Tibial artery (tissue), 4 donors: ENCODE data around the gene DNAJC13.

Experiments used
- DNase-seq, 2 donors: peaks; one replicate each; pipeline ENCODE4 v3.0.0-alpha.2; 2019
- H3K27ac ChIP-seq, 2 donors: fragments of 200-600 bp; sonication (generic) in 1 of 2; 1 replicate in 1 of 2; 2 replicates in 1 of 2; pipeline ENCODE4 v1.5.1; 2018 to 2019; ENCODE audit warnings: mild to moderate bottlenecking in 1 of 2
- H3K27me3 ChIP-seq, 2 donors: fragments of 200-600 bp; sonication (generic) in 1 of 2; one replicate each; pipeline versions ENCODE4 v1.5.1 to v1.6.0; 2016 to 2019
- H3K36me3 ChIP-seq, 3 donors: fragments of 200-600 bp; sonication (generic) in 2 of 3; one replicate each; pipeline ENCODE4 v1.5.1; 2016 to 2019; ENCODE audit warnings: mild to moderate bottlenecking in 2 of 3
- H3K4me1 ChIP-seq, 4 donors: fragments of 200-600 bp; sonication (generic) in 2 of 4; 1 replicate in 3 of 4; 2 replicates in 1 of 4; pipeline ENCODE4 v1.5.1; 2016 to 2019
- H3K4me3 ChIP-seq, 2 donors: fragments of 200-600 bp; sonication (generic) in 1 of 2; 1 replicate in 1 of 2; 2 replicates in 1 of 2; pipeline ENCODE4 v1.5.1; 2018 to 2019; ENCODE audit warnings: mild to moderate bottlenecking in 2 of 2
- H3K9me3 ChIP-seq, 3 donors: fragments of 200-600 bp; sonication (generic) in 1 of 3; one replicate each; pipeline ENCODE4 v1.5.1; 2016 to 2019
- CTCF ChIP-seq, 2 experiments: fragments of 200-600 bp in 1 of 2; fragments of 450-650 bp in 1 of 2; IDR thresholded peaks; one replicate each; pipeline ENCODE4 v1.5.1; 2017 to 2019; ENCODE audit warnings: antibody characterized with exemption in 2 of 2, mild to moderate bottlenecking in 1 of 2, moderate library complexity in 1 of 2
- intact Hi-C: fragments of 100-400 bp; cut with DNase I; formaldehyde crosslinking; loops from one replicate; pipeline ENCODE4 v1.15.0; 2023; ENCODE audit warnings: low total_unique reads

DNAJC13 gene

GRCh38 chr3:132461544-132461943 lies 44.2 kb downstream of the DNAJC13 start:
- intact Hi-C loops: no loop called here
- no peak for DNase-seq
- no peak for TF ChIP-seq CTCF (IDR thresholded peaks at IDR 0.05)
- no peaks in the 10 kb centered on the region for H3K9me3 ChIP-seq
- H3K4me1 ChIP-seq: no peaks in the 10 kb centered on the region
- peaks cover 64 to 83% (median 70%) of the 10 kb centered on the region in 3 donors for H3K36me3 ChIP-seq
- H3K4me3 ChIP-seq: no peak overlapping the region
- no peaks in the 10 kb centered on the region for H3K27me3 ChIP-seq
- no peak overlapping the region for H3K27ac ChIP-seq

GRCh38 chr3:132464066-132464465 lies 46.8 kb downstream of the DNAJC13 start:
- H3K36me3 ChIP-seq: peaks cover 52 to 84% (median 61%) of the 10 kb centered on the region in 3 donors
- TF ChIP-seq CTCF (IDR thresholded peaks at IDR 0.05): no peak
- no peak for DNase-seq
- H3K27me3 ChIP-seq: no peaks in the 10 kb centered on the region
- H3K27ac ChIP-seq: no peak overlapping the region
- H3K4me1 ChIP-seq: no peaks in the 10 kb centered on the region
- no peaks in the 10 kb centered on the region for H3K9me3 ChIP-seq
- H3K4me3 ChIP-seq: no peak overlapping the region
- intact Hi-C loops: no loop called here

- no peaks in the 10 kb centered on the region for H3K27me3 ChIP-seq
- DNase-seq: no peak
- H3K36me3 ChIP-seq: peaks cover 23 to 58% (median 29%) of the 10 kb centered on the region in 3 donors
- H3K27ac ChIP-seq: no peak overlapping the region
- intact Hi-C loops: no loop called here
- H3K4me3 ChIP-seq: no peak overlapping the region
- H3K9me3 ChIP-seq: no peaks in the 10 kb centered on the region
- TF ChIP-seq CTCF (IDR thresholded peaks at IDR 0.05): no peak
- H3K4me1 ChIP-seq: no peaks in the 10 kb centered on the region
These were observed 52.0 kb downstream of the DNAJC13 start for GRCh38 chr3:132469326-132469725.

- Histone ChIP-seq H3K9me3 (no peaks in the 10 kb centered on the region), H3K4me3 (no peak overlapping the region), H3K27ac (no peak overlapping the region), H3K27me3 (no peaks in the 10 kb centered on the region), H3K36me3 (peaks cover 56 to 80% (median 63%) of the 10 kb centered on the region in 3 donors), H3K4me1 (no peaks in the 10 kb centered on the region)
- DNase-seq: no peak
- no peak for TF ChIP-seq CTCF (IDR thresholded peaks at IDR 0.05)
- intact Hi-C loops: no loop called here
These were observed 68.8 kb downstream of the DNAJC13 start for GRCh38 chr3:132486099-132486498.

GRCh38 chr3:132488151-132488550 lies 70.8 kb downstream of the DNAJC13 start:
- Histone ChIP-seq H3K27me3 (no peaks in the 10 kb centered on the region), H3K36me3 (peaks cover 56 to 77% (median 68%) of the 10 kb centered on the region in 3 donors), H3K27ac (no peak overlapping the region), H3K9me3 (no peaks in the 10 kb centered on the region), H3K4me1 (no peaks in the 10 kb centered on the region), H3K4me3 (no peak overlapping the region)
- intact Hi-C loops: no loop called here
- TF ChIP-seq CTCF (IDR thresholded peaks at IDR 0.05): no peak
- no peak for DNase-seq

GRCh38 chr3:132499071-132499470 lies 81.8 kb downstream of the DNAJC13 start:
- Histone ChIP-seq H3K36me3 (peaks cover 79 to 93% (median 83%) of the 10 kb centered on the region in 3 donors), H3K4me3 (no peak overlapping the region), H3K4me1 (peaks cover 0 to 4% (median 0%) of the 10 kb centered on the region in 4 donors), H3K27ac (no peak overlapping the region), H3K9me3 (no peaks in the 10 kb centered on the region), H3K27me3 (no peaks in the 10 kb centered on the region)
- intact Hi-C loops: no loop called here
- no peak for TF ChIP-seq CTCF (IDR thresholded peaks at IDR 0.05)
- DNase-seq: no peak
